ENCODE data around the gene CNTNAP4. TPM values are rescaled to one million over a fixed set of nuclear protein-coding genes. Genes with fewer than 3 reads are reported as not detected.

Gene CNTNAP4
- total RNA-seq, 1 experiment from 2014 or later = not detected

- no peak for DNase-seq (ENCODE audit: low spot score)
These were observed 119.8 kb downstream of the CNTNAP4 start for GRCh38 chr16:76396977-76397376.

GRCh38 chr16:76409706-76410105 is 132.5 kb downstream of the CNTNAP4 start:
- DNase-seq (ENCODE audit: low spot score) = no peak

- DNase-seq (ENCODE audit: low spot score) = no peak
These were observed 144.4 kb downstream of the CNTNAP4 start for GRCh38 chr16:76421571-76421970.

- peak; percentile 4 for DNase-seq (ENCODE audit: low spot score)
These were observed 151.7 kb downstream of the CNTNAP4 start for GRCh38 chr16:76428858-76429257.

GRCh38 chr16:76441391-76441790 is 164.2 kb downstream of the CNTNAP4 start:
- no peak for DNase-seq (ENCODE audit: low spot score)

- no peak for DNase-seq (ENCODE audit: low spot score)
These were observed 164.7 kb downstream of the CNTNAP4 start for GRCh38 chr16:76441876-76442275.

- no peak for DNase-seq (ENCODE audit: low spot score)
These were observed 166.8 kb downstream of the CNTNAP4 start for GRCh38 chr16:76443973-76444372.

- DNase-seq (ENCODE audit: low spot score) = no peak
These were observed 167.6 kb downstream of the CNTNAP4 start for GRCh38 chr16:76444832-76445231.

GRCh38 chr16:76445815-76446214 is 168.6 kb downstream of the CNTNAP4 start:
- DNase-seq (ENCODE audit: low spot score) = no peak

GRCh38 chr16:76446251-76446650 is 169.1 kb downstream of the CNTNAP4 start:
- DNase-seq (ENCODE audit: low spot score) = no peak

- no peak for DNase-seq (ENCODE audit: low spot score)
These were observed 173.7 kb downstream of the CNTNAP4 start for GRCh38 chr16:76450890-76451289.

GRCh38 chr16:76455257-76455656 is 178.1 kb downstream of the CNTNAP4 start:
- DNase-seq (ENCODE audit: low spot score) = no peak

- DNase-seq (ENCODE audit: low spot score) = no peak
These were observed 178.8 kb downstream of the CNTNAP4 start for GRCh38 chr16:76456016-76456415.

- no peak for DNase-seq (ENCODE audit: low spot score)
These were observed 181.9 kb downstream of the CNTNAP4 start for GRCh38 chr16:76459111-76459510.

GRCh38 chr16:76461836-76462235 is 184.6 kb downstream of the CNTNAP4 start:
- DNase-seq (ENCODE audit: low spot score) = no peak

- no peak for DNase-seq (ENCODE audit: low spot score)
These were observed 187.9 kb downstream of the CNTNAP4 start for GRCh38 chr16:76464955-76465620.

GRCh38 chr16:76466871-76467270 is 189.7 kb downstream of the CNTNAP4 start:
- DNase-seq (ENCODE audit: low spot score) = no peak

GRCh38 chr16:76474048-76474447 is 196.8 kb downstream of the CNTNAP4 start:
- no peak for DNase-seq (ENCODE audit: low spot score)

- DNase-seq (ENCODE audit: low spot score) = no peak
These were observed 200.9 kb downstream of the CNTNAP4 start for GRCh38 chr16:76478105-76478504.

GRCh38 chr16:76483307-76483909 is 206.2 kb downstream of the CNTNAP4 start:
- DNase-seq (ENCODE audit: low spot score) = no peak

- DNase-seq (ENCODE audit: low spot score) = no peak
These were observed 206.8 kb downstream of the CNTNAP4 start for GRCh38 chr16:76484020-76484419.

GRCh38 chr16:76486740-76487139 is 209.5 kb downstream of the CNTNAP4 start:
- DNase-seq (ENCODE audit: low spot score) = no peak

GRCh38 chr16:76487411-76488064 is 210.3 kb downstream of the CNTNAP4 start:
- DNase-seq (ENCODE audit: low spot score) = no peak
